HG03457 (cell line): ENCODE measurements around the gene RRP15.

Experiments used
- ATAC-seq: cut with Tn5 transposase; IDR thresholded peaks from one replicate; pipeline ENCODE4 v1.9.1; 2021; ENCODE audit warnings: moderate number of reproducible peaks; ENCODE audit not compliant: unreplicated experiment

The RRP15 gene

DNA sequence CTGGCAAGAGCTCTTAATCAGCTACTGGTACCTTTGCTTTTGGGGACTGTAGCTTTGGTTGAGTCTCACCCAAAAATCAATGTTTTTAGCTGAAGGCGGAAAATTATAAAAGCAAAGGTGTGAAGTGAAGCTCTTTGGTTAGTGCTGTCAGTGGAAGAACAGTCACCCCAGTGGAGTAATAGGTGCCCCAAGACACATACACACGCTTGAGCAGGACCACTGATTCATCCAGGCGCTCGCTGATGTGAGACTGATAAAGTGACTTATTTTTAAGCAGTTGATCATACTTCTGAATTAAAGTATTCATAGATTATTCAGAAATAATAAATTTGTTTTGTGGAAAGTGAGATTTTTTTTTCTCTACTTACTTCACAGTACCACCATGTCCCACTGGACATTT is 97.2 kb downstream of the RRP15 start:
- ATAC-seq = no peak

DNA sequence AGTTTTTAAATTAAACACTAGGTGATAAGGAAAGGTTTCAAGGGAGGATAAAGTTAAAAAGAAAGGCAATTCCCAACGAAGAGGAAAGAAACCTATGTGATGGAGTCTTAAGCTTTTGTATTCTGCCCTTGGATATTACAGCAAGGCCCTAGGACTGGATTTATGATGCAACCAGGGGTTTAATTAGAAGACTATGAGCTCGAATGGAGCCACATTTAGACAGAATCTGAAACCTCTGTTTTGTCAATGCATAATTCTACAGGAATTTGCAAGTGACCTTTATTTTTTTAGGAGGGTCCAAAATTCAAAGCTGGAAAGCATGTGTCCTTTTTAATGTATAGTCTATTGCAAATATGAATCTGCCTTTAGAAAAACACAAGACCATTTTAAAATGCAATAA is 98.0 kb downstream of the RRP15 start:
- ATAC-seq = no peak

DNA sequence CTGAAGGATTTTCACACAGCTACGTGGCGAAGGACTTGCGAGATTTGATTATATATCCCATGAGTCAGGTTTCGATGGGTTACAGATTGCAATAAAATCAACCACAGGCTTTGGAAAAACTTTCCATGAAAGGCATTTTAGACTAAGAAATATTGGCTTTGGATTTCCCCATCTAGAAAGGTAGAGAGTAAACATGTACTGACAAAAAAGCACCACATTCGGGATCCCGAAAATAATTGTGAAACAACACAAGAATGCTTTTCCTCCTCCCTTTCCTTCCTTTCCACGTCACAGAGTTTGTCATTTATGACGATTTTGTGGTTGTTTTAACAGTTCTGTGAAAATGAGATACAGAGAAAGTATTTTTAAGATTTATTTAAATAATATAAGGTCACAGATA is 98.6 kb downstream of the RRP15 start:
- ATAC-seq = no peak

DNA sequence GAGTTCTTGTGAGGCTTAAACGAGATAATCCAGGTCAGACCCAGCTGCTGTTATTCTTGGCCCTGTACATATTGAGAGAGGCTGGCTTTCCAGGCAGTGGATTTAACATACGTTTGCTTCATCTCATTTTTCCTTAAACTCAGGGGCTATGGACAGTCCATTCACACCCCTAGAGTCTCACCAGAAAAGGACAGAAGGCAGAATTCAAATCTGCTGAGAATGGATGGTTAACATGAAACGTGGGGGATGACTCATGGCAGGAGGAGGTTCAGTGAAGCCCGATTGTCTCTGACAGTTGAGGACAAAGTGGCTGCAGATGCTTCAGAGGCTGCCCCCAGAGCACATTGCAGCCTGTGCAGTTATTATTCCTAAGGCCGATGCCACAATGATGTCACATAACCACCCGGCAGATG is 99.5 kb downstream of the RRP15 start:
- ATAC-seq = no peak
